ENCODE data around the gene CREB3. TPM values are rescaled to one million over a fixed set of nuclear protein-coding genes. Genes with fewer than 3 reads are reported as not detected.

Gene CREB3
- total RNA-seq, 1 experiment from 2014 or later, result 27.3 TPM

DNA sequence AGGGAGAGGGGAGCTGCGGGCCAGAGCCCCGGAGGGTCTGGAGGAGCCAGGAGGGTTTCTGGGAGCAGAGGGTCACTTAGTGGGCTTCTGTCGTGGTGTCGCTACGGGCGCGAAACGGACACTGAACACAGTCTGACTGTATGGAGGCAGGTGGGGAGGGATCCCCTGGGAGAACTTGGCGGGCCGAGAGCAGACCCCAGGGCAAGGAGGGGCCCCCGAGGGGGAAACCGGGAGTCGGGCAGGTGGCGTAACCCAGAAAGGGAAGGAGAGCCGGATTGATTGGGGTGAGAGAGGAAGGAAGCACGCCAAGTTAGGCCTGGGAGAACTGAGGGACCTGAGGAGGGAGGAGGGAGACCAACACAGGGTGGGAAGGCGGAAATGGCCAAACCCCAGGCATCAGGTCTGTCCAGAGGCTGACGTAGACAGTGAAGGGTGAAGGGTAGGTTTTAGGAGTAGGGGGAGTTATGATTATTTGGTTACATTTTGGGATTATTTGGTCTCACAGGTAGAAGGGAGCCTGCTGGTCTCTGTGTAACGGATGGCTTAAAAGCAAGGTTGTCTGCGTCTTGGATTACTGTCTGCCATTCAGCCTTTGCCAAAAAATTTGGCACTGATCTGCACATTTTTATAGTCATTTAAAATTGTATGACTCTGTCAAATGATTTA is 24.9 kb downstream of the CREB3 start:
- peak overlapping the region; percentile 45 for H3K18ac ChIP-seq (ENCODE audit: insufficient read length, low read depth, low read length)
- Mint-ChIP-seq H3K36me3 (ENCODE audit: insufficient read depth in 1 of 3, low read depth in 3 of 3) (peaks cover 16 to 26% (median 23%) of the 10 kb centered on the region in 3 experiments; a peak in 6 of 7 replicates), H3K4me1 (peaks cover 29 to 32% of the 10 kb centered on the region in 2 experiments), H3K27ac (peak overlapping the region; percentile 96 to 98 (median 97)), H3K27me3 (ENCODE audit: low read depth) (no peaks in the 10 kb centered on the region), H3K9me3 (no peaks in the 10 kb centered on the region), H3K4me3 (peak overlapping the region; percentile 93 to 97)
- H2BK5ac ChIP-seq (ENCODE audit: insufficient read length, low read length), result no peak overlapping the region
- H3K23me2 ChIP-seq (ENCODE audit: insufficient read length, low read depth, low read length, poor library complexity, severe bottlenecking), result peaks cover 3% of the 10 kb centered on the region
- H4K5ac ChIP-seq (ENCODE audit: insufficient read length, low read depth, low read length), result no peak overlapping the region
- H2BK15ac ChIP-seq (ENCODE audit: low read depth, low read length), result no peak overlapping the region
- no peak overlapping the region for H4K8ac ChIP-seq (replicated peaks; ENCODE audit: insufficient read length, low read depth, low read length)
- no peaks in the 10 kb centered on the region for H4K20me1 ChIP-seq (ENCODE audit: control insufficient read depth, insufficient read depth, insufficient read length)
- H3K4ac ChIP-seq (ENCODE audit: low read depth, low read length), result no peak overlapping the region
- no peak overlapping the region for H2BK20ac ChIP-seq (ENCODE audit: low read depth, low read length, poor library complexity, severe bottlenecking)
- H3K9ac ChIP-seq (ENCODE audit: extremely low read depth, insufficient read length, low read length), result peak overlapping the region; percentile 51
- no CpG with 5 or more reads among the region's 20 CpGs for WGBS (ENCODE audit: extremely low coverage, insufficient read length, low lambda C conversion rate)
- H3T11ph ChIP-seq (ENCODE audit: low read length), result no peak overlapping the region
- no peaks in the 10 kb centered on the region; the same call in 1 of the 2 replicates for H3K79me2 ChIP-seq (ENCODE audit: insufficient read depth, low read length)
- 0 out of 2 replicates have a peak overlapping the region, but pooled peaks have one; percentile 0 for H3K14ac ChIP-seq (ENCODE audit: insufficient read depth, low read length)
- H3K9me3 ChIP-seq (ENCODE audit: control insufficient read depth, low read depth, low read length), result no peaks in the 10 kb centered on the region
- no peak overlapping the region for H3K56ac ChIP-seq (ENCODE audit: insufficient read length, low read depth, low read length)
- H3K27ac ChIP-seq (ENCODE audit: insufficient read length, low read depth, low read length), result no peak overlapping the region
- no peak overlapping the region for H2BK120ac ChIP-seq (ENCODE audit: low read depth, low read length, poor library complexity, severe bottlenecking)
- H4K91ac ChIP-seq (ENCODE audit: insufficient read length, low read depth, low read length), result no peak overlapping the region
- H2BK12ac ChIP-seq (ENCODE audit: insufficient read length, low read depth, low read length), result no peak overlapping the region
- TF ChIP-seq, protein P1, sequence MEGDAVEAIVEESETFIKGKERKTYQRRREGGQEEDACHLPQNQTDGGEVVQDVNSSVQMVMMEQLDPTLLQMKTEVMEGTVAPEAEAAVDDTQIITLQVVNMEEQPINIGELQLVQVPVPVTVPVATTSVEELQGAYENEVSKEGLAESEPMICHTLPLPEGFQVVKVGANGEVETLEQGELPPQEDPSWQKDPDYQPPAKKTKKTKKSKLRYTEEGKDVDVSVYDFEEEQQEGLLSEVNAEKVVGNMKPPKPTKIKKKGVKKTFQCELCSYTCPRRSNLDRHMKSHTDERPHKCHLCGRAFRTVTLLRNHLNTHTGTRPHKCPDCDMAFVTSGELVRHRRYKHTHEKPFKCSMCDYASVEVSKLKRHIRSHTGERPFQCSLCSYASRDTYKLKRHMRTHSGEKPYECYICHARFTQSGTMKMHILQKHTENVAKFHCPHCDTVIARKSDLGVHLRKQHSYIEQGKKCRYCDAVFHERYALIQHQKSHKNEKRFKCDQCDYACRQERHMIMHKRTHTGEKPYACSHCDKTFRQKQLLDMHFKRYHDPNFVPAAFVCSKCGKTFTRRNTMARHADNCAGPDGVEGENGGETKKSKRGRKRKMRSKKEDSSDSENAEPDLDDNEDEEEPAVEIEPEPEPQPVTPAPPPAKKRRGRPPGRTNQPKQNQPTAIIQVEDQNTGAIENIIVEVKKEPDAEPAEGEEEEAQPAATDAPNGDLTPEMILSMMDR (conservative IDR thresholded peaks at IDR 0.05), result no peak
- no peak overlapping the region for H3K23ac ChIP-seq (ENCODE audit: insufficient read length, low read depth, low read length)
- H3K4me1 ChIP-seq (ENCODE audit: insufficient read depth, low read length), result no peaks in the 10 kb centered on the region
- no peak overlapping the region for H2AFZ ChIP-seq (ENCODE audit: low read length)
- DNase-seq, result peak; percentile 70
- no peak overlapping the region for H2AK5ac ChIP-seq (ENCODE audit: insufficient read length, low read length)
- no peaks in the 10 kb centered on the region for H3K79me1 ChIP-seq (ENCODE audit: insufficient read depth, low read depth, low read length, poor library complexity, severe bottlenecking)
- H3K27me3 ChIP-seq (ENCODE audit: insufficient read depth, low read length), result no peaks in the 10 kb centered on the region
- peak overlapping the region; percentile 46 for H3K4me2 ChIP-seq (ENCODE audit: insufficient read depth, insufficient read length, low read length)

All from H9 (cell line).